K562 (cell line): ENCODE data around the gene YES1. TPM values are rescaled to one million over a fixed set of nuclear protein-coding genes. Genes with fewer than 3 reads are reported as not detected.

ENCODE experiments used
- ARID3A ChIP-seq: IDR thresholded peaks from 2 replicates; pipeline ENCODE4 v1.6.1; 2012; ENCODE audit warnings: low read depth, low read length, improper control_type of control experiment, borderline replicate concordance
- C11orf30 ChIP-seq: fragments of 450-650 bp; IDR thresholded peaks from 2 replicates; pipeline ENCODE4 v1.6.1; 2016; ENCODE audit warnings: low read depth, mild to moderate bottlenecking
- CC2D1A ChIP-seq: fragments of 450-650 bp; IDR thresholded peaks from 2 replicates; pipeline ENCODE4 v1.6.1; 2017; ENCODE audit warnings: mild to moderate bottlenecking
- CREB3 ChIP-seq: fragments of 450-650 bp; conservative IDR thresholded peaks from 2 replicates; pipeline ENCODE4 v1.6.1; 2016; ENCODE audit warnings: missing genetic modification characterization, low read depth, mild to moderate bottlenecking, missing compliant biosample characterization, moderate library complexity
- CTCF ChIP-seq, 3 experiments: IDR thresholded peaks in 2 of 3; conservative IDR thresholded peaks in 1 of 3; 2 replicates each; pipeline ENCODE4 v1.5.1; 2011 to 2012; ENCODE audit warnings: low read length in 3 of 3, mild to moderate bottlenecking in 3 of 3, control low read depth in 2 of 3, improper control_type of control experiment in 1 of 3, inconsistent platforms in 1 of 3, low read depth in 1 of 3, mixed read lengths in 1 of 3, moderate library complexity in 1 of 3; ENCODE audit not compliant: insufficient read depth in 2 of 3
- DACH1 ChIP-seq: fragments of 450-650 bp; IDR thresholded peaks from 2 replicates; pipeline ENCODE4 v1.6.1; 2018; ENCODE audit not compliant: partially characterized antibody
- ESRRA ChIP-seq: fragments of 450-650 bp; IDR thresholded peaks from 2 replicates; pipeline ENCODE4 v1.6.1; 2014; ENCODE audit warnings: low read depth, mild to moderate bottlenecking, moderate library complexity, borderline replicate concordance
- FOSL1 ChIP-seq: fragments of 200-800 bp; sonication (Bioruptor generic); conservative IDR thresholded peaks from 2 replicates; pipeline ENCODE4 v1.6.1; 2016; ENCODE audit warnings: missing genetic modification characterization, missing compliant biosample characterization
- GTF2E2 ChIP-seq: fragments of 200-800 bp; sonication (Bioruptor generic); IDR thresholded peaks from 2 replicates; pipeline ENCODE4 v1.6.1; 2016; ENCODE audit warnings: missing genetic modification characterization, missing compliant biosample characterization
- GTF3C2 ChIP-seq: IDR thresholded peaks from 3 replicates; pipeline ENCODE4 v1.6.1; 2011; ENCODE audit warnings: borderline replicate concordance, mild to moderate bottlenecking, moderate library complexity; ENCODE audit not compliant: insufficient read length; ENCODE audit errors: extremely low read depth
- KAT2B ChIP-seq: IDR thresholded peaks from one replicate; pipeline ENCODE4 v1.6.1; 2012; ENCODE audit warnings: low read depth, mild to moderate bottlenecking, control low read depth, inconsistent platforms, low read length, moderate library complexity
- LEF1 ChIP-seq: fragments of 450-650 bp; IDR thresholded peaks from 2 replicates; pipeline ENCODE4 v1.6.1; 2016; ENCODE audit warnings: mild to moderate bottlenecking
- MAZ ChIP-seq, 2 experiments: fragments of 450-650 bp in 1 of 2; sonication (generic) in 1 of 2; formaldehyde crosslinking; IDR thresholded peaks in 1 of 2; conservative IDR thresholded peaks in 1 of 2; 2 replicates each; pipeline versions ENCODE4 v1.4.0 to v1.5.0; 2020; ENCODE audit warnings: mild to moderate bottlenecking in 1 of 2, missing genetic modification reagents in 1 of 2
- MEF2D ChIP-seq: conservative IDR thresholded peaks from 2 replicates; pipeline ENCODE4 v1.6.1; 2016; ENCODE audit warnings: low read depth, missing genetic modification characterization, missing compliant biosample characterization
- NBN ChIP-seq: fragments of 450-650 bp; IDR thresholded peaks from 2 replicates; pipeline ENCODE4 v1.6.1; 2016; ENCODE audit warnings: low read depth, mild to moderate bottlenecking
- SMAD3 ChIP-seq: fragments of 450-650 bp; formaldehyde crosslinking; conservative IDR thresholded peaks from 2 replicates; pipeline ENCODE4 v1.4.0; 2020; ENCODE audit warnings: mild to moderate bottlenecking
- SMARCE1 ChIP-seq: fragments of 450-650 bp; IDR thresholded peaks from 2 replicates; pipeline ENCODE4 v1.7.1; 2016; ENCODE audit warnings: mild to moderate bottlenecking
- SPI1 ChIP-seq: IDR thresholded peaks from 2 replicates; pipeline ENCODE4 v1.6.1; 2011; ENCODE audit warnings: low read depth, low read length, control low read depth, borderline replicate concordance
- TFAM ChIP-seq: fragments of 250-450 bp; sonication (Bioruptor Pico); conservative IDR thresholded peaks from 2 replicates; pipeline ENCODE4 v1.5.0; 2021; ENCODE audit warnings: mild to moderate bottlenecking, moderate library complexity
- ZNF24 ChIP-seq: fragments of 450-650 bp; IDR thresholded peaks from 2 replicates; pipeline ENCODE4 v1.6.1; 2016
- ZNF436 ChIP-seq: fragments of 250-450, 450-650 bp; sonication (Bioruptor Pico); formaldehyde crosslinking; IDR thresholded peaks from 2 replicates; pipeline ENCODE4 v1.7.0; 2020; ENCODE audit warnings: mild to moderate bottlenecking
- polyA plus RNA-seq, 8 experiments: library from polyadenylated mRNA; depleted of rRNA in 4 of 8; stranded (reverse) in 5 of 8; unstranded in 3 of 8; fragments of >200 nt; fragmentation: Nextera tagmentation in 2 of 8; fragmentation: Illumina TruSeq in 1 of 8; extraction: Ambion mirVana in 2 of 8; extraction: Trizol in 1 of 8; gene quantifications; 2 replicates each; pipeline versions ENCODE4 v1.2.1 to v1.2.3, GENCODE V29; 2011 to 2014; ENCODE audit warnings: inconsistent platforms in 1 of 8, missing spikeins in 1 of 8
- total RNA-seq, 7 experiments: library from RNA; depleted of rRNA in 6 of 7; stranded (reverse); fragments of >200 nt in 6 of 7; fragmentation: Illumina TruSeq in 2 of 7; extraction: Trizol in 2 of 7; gene quantifications; 2 replicates each; pipeline versions ENCODE4 v1.2.1 to v1.2.3, GENCODE V29; 2011 to 2021; ENCODE audit warnings: low replicate concordance in 1 of 7

YES1 gene
- total and polyA plus RNA-seq, 9 of the 15 experiments (the other 6 are each of a cell fraction or from before 2014, with no cell fraction given), result 37.2 to 115 (median 77.7) TPM

- 0 out of 2 replicates have a peak, but pooled peaks have one; percentile 21 for TF ChIP-seq FOSL1 (tag)
- TF ChIP-seq MEF2D (tag), result no peak
- no peak for TF ChIP-seq SMAD3 (CRISPR knock-in tag)
- peak; percentile 54; the same call in 1 of the 2 replicates for TF ChIP-seq ARID3A
- TF ChIP-seq DACH1, result no peak
- 0 out of 2 replicates have a peak, but pooled peaks have one; percentile 27 for TF ChIP-seq SMARCE1
- no peak for TF ChIP-seq ZNF24
- TF ChIP-seq CREB3 (tag), result no peak
- 0 out of 2 replicates have a peak, but pooled peaks have one; percentile 8 for TF ChIP-seq C11orf30
- no peak for TF ChIP-seq LEF1
- TF ChIP-seq GTF2E2, result no peak
- no peak for TF ChIP-seq MAZ (CRISPR knock-in tag; conservative IDR thresholded peaks at IDR 0.05 in 1 of 2, IDR thresholded peaks at IDR 0.05 in 1 of 2)
- no peak for TF ChIP-seq ZNF436 (CRISPR knock-in tag)
- no peak for TF ChIP-seq ESRRA
- no peak for TF ChIP-seq CTCF (IDR thresholded peaks at IDR 0.05 in 2 of 3, conservative IDR thresholded peaks at IDR 0.05 in 1 of 3; ENCODE audit: insufficient read depth in 2 of 3, low read depth in 1 of 3, low read length in 3 of 3)
- no peak for TF ChIP-seq CC2D1A
- TF ChIP-seq TFAM (CRISPR knock-in tag), result no peak
- TF ChIP-seq SPI1, result no peak
- TF ChIP-seq KAT2B, result no peak
- no peak for TF ChIP-seq GTF3C2
- TF ChIP-seq NBN, result no peak
Measured at GRCh38 chr18:825891-826585, 14.0 kb upstream of the YES1 start (continued).
